RWPE2 (cell line): Measurements from ENCODE around the gene SLC8A1.

Source experiments
- ATAC-seq: fragments of 200-7000 bp; cut with Tn5 transposase; 3 replicates; pipeline ENCODE4 v1.9.1; 2021; ENCODE audit warnings: low read depth
- DNase-seq: peaks from one replicate; pipeline ENCODE4 v3.0.0-alpha.2; 2020; ENCODE audit warnings: low spot score
- H3K27ac ChIP-seq: fragments of 450-650 bp; 2 replicates; pipeline ENCODE4 v1.5.1; 2017; ENCODE audit warnings: mild to moderate bottlenecking; ENCODE audit not compliant: poor library complexity, severe bottlenecking
- H3K27me3 ChIP-seq: fragments of 250-450 bp; sonication (Bioruptor Pico); 2 replicates; pipeline ENCODE4 v1.5.1; 2021; ENCODE audit warnings: mild to moderate bottlenecking, moderate library complexity; ENCODE audit not compliant: insufficient read depth, poor library complexity, severe bottlenecking
- H3K36me3 ChIP-seq: fragments of 250-450 bp; sonication (Bioruptor Pico); 2 replicates; pipeline ENCODE4 v1.5.1; 2020; ENCODE audit warnings: low read depth, mild to moderate bottlenecking, moderate library complexity
- H3K4me1 ChIP-seq: fragments of 250-450 bp; sonication (Bioruptor Pico); 2 replicates; pipeline ENCODE4 v1.5.1; 2021; ENCODE audit warnings: mild to moderate bottlenecking, moderate library complexity; ENCODE audit not compliant: insufficient read depth, poor library complexity, severe bottlenecking
- H3K4me3 ChIP-seq: fragments of 250-450 bp; sonication (Bioruptor Pico); 2 replicates; pipeline ENCODE4 v1.5.1; 2021; ENCODE audit warnings: mild to moderate bottlenecking, moderate library complexity; ENCODE audit not compliant: severe bottlenecking
- H3K9me3 ChIP-seq: fragments of 250-450 bp; sonication (Bioruptor Pico); 2 replicates; pipeline ENCODE4 v1.5.1; 2021; ENCODE audit warnings: mild to moderate bottlenecking, moderate library complexity; ENCODE audit not compliant: severe bottlenecking
- CTCF ChIP-seq: fragments of 450-650 bp; IDR thresholded peaks from one replicate; pipeline ENCODE4 v1.5.1; 2017; ENCODE audit warnings: mild to moderate bottlenecking, moderate library complexity; ENCODE audit not compliant: poor library complexity, severe bottlenecking

The SLC8A1 gene

DNA sequence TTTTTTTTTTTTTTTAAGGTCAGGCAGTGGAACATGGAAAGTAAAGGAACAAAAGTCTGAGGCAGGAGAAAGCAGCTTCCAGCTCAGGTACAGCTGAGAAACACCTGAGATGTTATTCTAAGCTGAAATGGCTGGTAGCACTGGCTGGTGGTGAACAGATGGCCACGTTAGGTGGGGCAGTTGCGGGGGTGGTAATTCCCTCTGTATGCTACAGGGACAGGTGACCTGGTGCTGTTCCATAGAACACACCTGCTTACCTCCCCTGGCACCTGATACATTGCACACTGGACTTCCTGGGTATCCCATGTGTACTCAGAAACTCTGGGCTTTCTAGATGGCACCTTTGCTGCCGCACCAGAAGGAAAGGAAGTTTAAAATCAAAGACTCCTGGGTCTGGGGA is 333.3 kb downstream of the SLC8A1 start:
- no peaks in the 10 kb centered on the region for H3K36me3 ChIP-seq
- DNase-seq = no peak
- no peak for TF ChIP-seq CTCF
- no peak overlapping the region for H3K27ac ChIP-seq
- no peaks in the 10 kb centered on the region for H3K4me1 ChIP-seq
- H3K9me3 ChIP-seq = no peaks in the 10 kb centered on the region
- H3K4me3 ChIP-seq = no peak overlapping the region
- H3K27me3 ChIP-seq = no peaks in the 10 kb centered on the region
- ATAC-seq = no peak

- no peak for DNase-seq
- no peaks in the 10 kb centered on the region for H3K4me1 ChIP-seq
- ATAC-seq = no peak
- H3K27ac ChIP-seq = no peak overlapping the region
- TF ChIP-seq CTCF = no peak
- no peaks in the 10 kb centered on the region for H3K9me3 ChIP-seq
- no peak overlapping the region for H3K4me3 ChIP-seq
- H3K27me3 ChIP-seq = no peaks in the 10 kb centered on the region
- no peaks in the 10 kb centered on the region for H3K36me3 ChIP-seq
These were observed 336.0 kb downstream of the SLC8A1 start for GRCh38 chr2:40115894-40116293.

DNA sequence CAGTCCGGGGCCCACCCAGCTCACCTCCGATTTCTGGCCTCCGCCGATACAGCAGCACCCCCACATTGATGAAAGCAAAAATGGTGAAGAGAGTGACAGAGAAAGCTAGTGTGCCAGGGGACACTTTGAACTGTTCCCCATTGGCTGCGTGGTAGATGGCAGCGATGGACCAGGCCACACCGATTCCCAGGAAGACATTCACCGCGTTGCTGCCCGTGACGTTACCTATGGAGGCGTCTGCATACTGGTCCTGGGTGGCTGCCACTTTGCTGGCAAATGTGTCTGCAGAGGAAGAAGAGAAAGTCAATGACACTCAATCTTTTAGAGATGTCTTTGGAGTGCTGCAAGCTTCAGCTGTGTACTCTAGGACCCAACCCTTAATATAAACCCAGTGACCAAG is 336.5 kb downstream of the SLC8A1 start:
- no peaks in the 10 kb centered on the region for H3K9me3 ChIP-seq
- no peak for ATAC-seq
- no peak overlapping the region for H3K27ac ChIP-seq
- no peaks in the 10 kb centered on the region for H3K27me3 ChIP-seq
- H3K4me3 ChIP-seq = no peak overlapping the region
- TF ChIP-seq CTCF = no peak
- no peaks in the 10 kb centered on the region for H3K36me3 ChIP-seq
- no peak for DNase-seq
- no peaks in the 10 kb centered on the region for H3K4me1 ChIP-seq

- no peak for TF ChIP-seq CTCF
- H3K9me3 ChIP-seq = no peaks in the 10 kb centered on the region
- no peak for ATAC-seq
These were observed 337.9 kb downstream of the SLC8A1 start for GRCh38 chr2:40113997-40114396.

DNA sequence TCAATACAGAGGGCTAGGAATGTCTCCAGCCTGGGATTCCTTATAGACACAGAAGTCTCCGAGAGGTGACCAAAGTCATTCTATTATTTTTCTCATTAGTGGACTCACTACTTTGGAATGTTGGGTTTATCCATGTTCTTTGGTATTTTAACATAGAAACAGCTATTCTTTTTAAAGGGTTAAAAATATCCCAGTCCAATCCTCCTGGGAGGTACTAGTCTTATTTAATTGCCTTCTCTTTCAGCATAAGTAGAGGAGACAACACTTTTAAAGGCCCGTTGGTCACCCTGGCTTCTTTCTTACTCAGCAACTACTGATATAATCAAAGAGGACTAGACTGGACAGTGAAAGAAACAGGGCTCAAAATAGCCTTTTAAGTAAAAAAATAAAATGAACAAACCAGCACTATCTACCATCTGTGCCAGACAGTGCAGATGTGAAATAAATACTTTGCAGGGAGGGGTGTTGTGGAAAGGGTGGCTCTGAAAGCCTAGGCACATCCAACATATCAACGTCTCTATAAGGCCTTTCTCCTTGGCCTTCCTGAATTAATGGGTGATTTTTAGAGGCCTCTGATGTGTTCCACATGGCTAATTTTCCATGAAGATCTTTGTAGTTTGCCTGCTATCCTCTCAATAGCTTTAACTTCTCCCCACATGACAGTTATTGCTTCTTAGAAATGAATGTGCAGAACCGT is 338.5 kb downstream of the SLC8A1 start:
- H3K4me1 ChIP-seq = no peaks in the 10 kb centered on the region
- no peak for DNase-seq
- H3K4me3 ChIP-seq = no peak overlapping the region
- no peaks in the 10 kb centered on the region for H3K27me3 ChIP-seq
- H3K9me3 ChIP-seq = no peaks in the 10 kb centered on the region
- H3K27ac ChIP-seq = no peak overlapping the region
- no peaks in the 10 kb centered on the region for H3K36me3 ChIP-seq
- no peak for TF ChIP-seq CTCF
- no peak for ATAC-seq

More at GRCh38 chr2:40113997-40114396, 337.9 kb downstream of the SLC8A1 start:
- DNase-seq = no peak
- H3K4me3 ChIP-seq = no peak overlapping the region
- no peaks in the 10 kb centered on the region for H3K4me1 ChIP-seq
- H3K27me3 ChIP-seq = no peaks in the 10 kb centered on the region
- no peaks in the 10 kb centered on the region for H3K36me3 ChIP-seq
- no peak overlapping the region for H3K27ac ChIP-seq
